Omental fat pad (tissue), 4 donors: ENCODE data around the gene SMARCC1. TPM values are rescaled to one million over a fixed set of nuclear protein-coding genes. Genes with fewer than 3 reads are reported as not detected.

Experiments used
- ATAC-seq: fragments of 150-250 bp; one replicate; pipeline ENCODE4 v1.9.1; 2016; ENCODE audit warnings: mild to moderate bottlenecking, moderate library complexity; ENCODE audit not compliant: low FRiP score
- DNase-seq: peaks from one replicate; pipeline ENCODE4 v3.0.0-alpha.2; 2019; ENCODE audit warnings: low spot score
- CTCF ChIP-seq, 3 donors: fragments of 450-650 bp; IDR thresholded peaks; one replicate each; pipeline ENCODE4 v1.5.1; 2016 to 2017; ENCODE audit warnings: antibody characterized with exemption in 3 of 3, mild to moderate bottlenecking in 3 of 3, moderate library complexity in 2 of 3
- total RNA-seq, 4 donors: library from RNA; depleted of rRNA; stranded (reverse); fragments of >200 nt; gene quantifications; one replicate each; pipeline ENCODE4 v1.1.0, GENCODE V29; 2016

SMARCC1 gene
- total RNA-seq, 4 donors from 2014 or later = 21.3 to 43.4 (median 32.2) TPM

DNA sequence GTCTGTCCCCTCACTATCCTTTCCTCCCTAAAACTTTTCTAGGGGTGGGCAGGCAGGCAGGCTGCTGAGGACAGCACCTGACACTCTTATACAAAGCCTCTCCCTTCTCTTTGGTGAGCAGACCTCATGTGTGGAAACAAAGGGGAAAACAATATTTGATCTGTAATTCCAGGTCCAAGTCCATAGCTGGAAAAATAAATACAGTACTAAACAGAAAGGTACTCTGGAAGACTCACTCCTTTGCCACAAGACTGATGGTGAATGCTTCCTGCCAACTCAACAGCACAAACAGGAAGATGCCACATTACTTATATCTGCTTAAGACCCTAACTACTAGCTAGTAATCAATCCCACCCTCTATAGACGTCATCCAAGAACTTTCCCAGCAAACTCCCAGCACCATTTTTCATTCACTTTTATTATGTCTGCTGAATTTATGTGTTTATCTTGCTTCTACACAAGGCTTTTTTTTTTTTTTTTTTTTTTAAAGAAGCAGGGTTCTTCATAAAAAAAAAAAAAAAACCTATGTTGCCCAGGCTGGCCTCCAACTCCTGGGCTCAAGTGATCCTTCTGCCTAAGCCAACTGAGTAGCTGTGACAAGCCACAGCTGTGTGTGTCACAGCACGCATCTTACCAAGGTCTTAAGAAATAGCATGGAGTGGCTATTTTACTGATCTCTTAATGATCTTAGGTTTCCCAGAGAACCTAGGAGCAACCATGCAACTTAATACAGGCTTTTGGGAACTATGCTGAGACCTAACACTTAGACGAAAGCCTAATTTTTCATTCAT lies 158.8 kb downstream of the SMARCC1 start:
- ATAC-seq (no peak), DNase-seq (no peak)
- no peak for TF ChIP-seq CTCF (IDR thresholded peaks at IDR 0.05)

DNA sequence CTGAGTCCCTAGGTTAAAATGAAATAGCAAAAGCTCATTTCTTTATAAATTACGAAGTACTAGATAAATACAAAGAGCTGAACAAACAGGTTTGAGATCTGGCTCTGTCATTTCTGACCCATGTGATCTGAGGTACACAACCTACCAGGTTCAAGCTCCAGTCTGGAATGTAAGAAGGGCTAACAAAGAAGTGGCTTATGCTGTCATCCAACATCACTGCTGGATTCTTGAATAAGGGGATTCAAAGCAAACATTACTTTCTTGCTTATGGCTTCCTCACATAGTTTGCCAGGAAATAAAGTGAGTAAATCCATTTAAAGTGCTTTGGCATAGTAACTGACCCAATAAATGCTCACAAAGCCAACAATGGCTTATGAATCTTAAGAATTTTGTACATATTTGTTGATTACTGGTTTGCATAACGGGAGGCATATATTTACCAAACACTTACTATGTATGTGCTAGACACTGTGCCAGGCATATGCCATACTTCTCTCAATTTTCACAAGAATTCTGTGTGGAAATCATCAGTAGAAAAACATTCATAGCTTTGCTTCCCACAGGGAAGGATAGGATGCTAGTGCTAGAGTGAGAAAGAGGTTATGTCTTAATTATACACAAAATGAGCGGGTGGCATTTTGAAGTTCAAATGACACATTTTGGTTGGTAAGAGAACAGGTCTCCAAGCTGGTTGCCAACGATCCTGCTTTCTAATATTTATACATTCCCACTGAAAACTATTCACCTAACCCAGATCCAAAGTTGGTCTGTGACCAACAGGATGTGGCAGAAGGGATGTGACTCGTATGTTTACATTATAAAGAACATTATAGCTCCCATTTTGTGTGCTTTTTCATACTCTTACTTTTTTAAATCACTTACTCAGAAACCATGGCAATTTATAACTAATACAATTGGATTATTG lies 164.3 kb downstream of the SMARCC1 start:
- TF ChIP-seq CTCF (IDR thresholded peaks at IDR 0.05) = no peak
- no peak for DNase-seq
- ATAC-seq = no peak

- no peak for DNase-seq
- no peak for ATAC-seq
- no peak for TF ChIP-seq CTCF (IDR thresholded peaks at IDR 0.05)
These were observed 166.9 kb downstream of the SMARCC1 start for GRCh38 chr3:47614788-47615187.

- ATAC-seq = no peak
- TF ChIP-seq CTCF (IDR thresholded peaks at IDR 0.05) = no peak
- no peak for DNase-seq
These were observed 168.0 kb downstream of the SMARCC1 start for GRCh38 chr3:47613722-47614121.

DNA sequence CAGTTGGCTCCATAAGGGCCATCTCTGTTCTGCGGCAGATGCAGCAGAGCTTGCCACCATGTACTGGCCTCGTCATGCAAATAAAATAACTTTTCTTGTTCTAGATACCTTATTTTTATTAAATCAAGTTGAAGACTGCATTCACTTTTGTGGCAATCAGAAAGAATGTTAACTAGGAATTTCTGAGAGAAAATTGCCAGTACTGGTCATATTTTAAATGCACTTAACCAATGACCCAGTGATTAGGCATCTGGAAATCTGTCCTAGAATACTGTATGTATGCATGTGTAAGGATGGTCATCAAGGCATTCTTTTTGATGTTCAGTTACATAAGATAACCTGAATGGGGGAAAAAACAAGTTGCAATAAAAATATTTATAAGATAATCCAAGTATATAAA lies 168.8 kb downstream of the SMARCC1 start:
- no peak for DNase-seq
- no peak for ATAC-seq
- TF ChIP-seq CTCF (IDR thresholded peaks at IDR 0.05) = no peak

DNA sequence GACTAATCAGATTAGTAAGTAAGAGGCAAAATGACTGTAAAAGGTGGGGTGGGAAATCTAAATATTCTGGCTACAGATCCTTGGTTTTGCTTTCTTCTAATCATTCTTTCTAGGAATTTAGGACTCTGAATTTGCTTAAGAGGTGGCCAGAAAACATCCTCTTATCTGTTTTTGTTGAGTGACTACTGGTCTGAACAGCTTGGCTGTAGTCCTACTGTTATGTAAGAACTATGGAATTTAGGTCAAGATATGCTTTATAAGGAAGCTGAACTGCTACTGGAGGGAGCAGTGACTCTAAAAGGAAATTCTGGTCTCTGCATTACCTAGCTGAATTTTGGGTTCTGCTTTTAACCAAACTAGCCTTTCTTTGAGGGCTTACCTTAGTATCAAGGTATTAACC lies 169.5 kb downstream of the SMARCC1 start:
- DNase-seq (no peak), ATAC-seq (peak; percentile 80)
- no peak for TF ChIP-seq CTCF (IDR thresholded peaks at IDR 0.05)
